ENCODE data around the gene NDUFS7. TPM values are rescaled to one million over a fixed set of nuclear protein-coding genes. Genes with fewer than 3 reads are reported as not detected.
A peak's percentile ranks its signal among the peaks of the same experiment; 100 is the strongest.

The NDUFS7 gene
- total RNA-seq, 1 experiment from 2014 or later, result 83.9 TPM

- H2BK12ac ChIP-seq (ENCODE audit: insufficient read length, low read depth, low read length), result no peak overlapping the region
- peaks cover 29 to 50% (median 41%) of the 10 kb centered on the region in 3 experiments for H3K36me3 Mint-ChIP-seq (ENCODE audit: insufficient read depth in 1 of 3, low read depth in 3 of 3)
- no peak overlapping the region for H3K27ac ChIP-seq (ENCODE audit: insufficient read length, low read depth, low read length)
- H3K27me3 Mint-ChIP-seq (ENCODE audit: low read depth), result peaks cover 12% of the 10 kb centered on the region
- H2BK120ac ChIP-seq (ENCODE audit: low read depth, low read length, poor library complexity, severe bottlenecking), result no peak overlapping the region
- H2AK5ac ChIP-seq (ENCODE audit: insufficient read length, low read length), result no peak overlapping the region
- peaks cover 0 to 22% of the 10 kb centered on the region in 2 experiments for H3K4me1 Mint-ChIP-seq
- WGBS (ENCODE audit: extremely low coverage, insufficient read length, low lambda C conversion rate), result no CpG with 5 or more reads among the region's 9 CpGs
- no peak overlapping the region for H3K9ac ChIP-seq (ENCODE audit: extremely low read depth, insufficient read length, low read length)
- peaks cover 11% of the 10 kb centered on the region; the same call in 1 of the 2 replicates for H3K79me2 ChIP-seq (ENCODE audit: insufficient read depth, low read length)
- H4K5ac ChIP-seq (ENCODE audit: insufficient read length, low read depth, low read length), result no peak overlapping the region
- H4K20me1 ChIP-seq (ENCODE audit: control insufficient read depth, insufficient read depth, insufficient read length), result no peaks in the 10 kb centered on the region
- no peak overlapping the region for H2AFZ ChIP-seq (ENCODE audit: low read length)
- H3K23me2 ChIP-seq (ENCODE audit: insufficient read length, low read depth, low read length, poor library complexity, severe bottlenecking), result peaks cover 5% of the 10 kb centered on the region
- no peak overlapping the region for H2BK15ac ChIP-seq (ENCODE audit: low read depth, low read length)
- H2BK20ac ChIP-seq (ENCODE audit: low read depth, low read length, poor library complexity, severe bottlenecking), result no peak overlapping the region
- peaks cover 12% of the 10 kb centered on the region for H3K79me1 ChIP-seq (ENCODE audit: insufficient read depth, low read depth, low read length, poor library complexity, severe bottlenecking)
- peak overlapping the region; percentile 96 to 98 for H3K4me3 Mint-ChIP-seq
- no peak overlapping the region for H3K56ac ChIP-seq (ENCODE audit: insufficient read length, low read depth, low read length)
- no peak overlapping the region for H2BK5ac ChIP-seq (ENCODE audit: insufficient read length, low read length)
- DNase-seq, result no peak
- H3T11ph ChIP-seq (ENCODE audit: low read length), result no peak overlapping the region
- H3K9me3 Mint-ChIP-seq, result no peaks in the 10 kb centered on the region
- H4K8ac ChIP-seq (replicated peaks; ENCODE audit: insufficient read length, low read depth, low read length), result no peak overlapping the region
- no peak overlapping the region for H4K91ac ChIP-seq (ENCODE audit: insufficient read length, low read depth, low read length)
- no peak overlapping the region for H3K4me2 ChIP-seq (ENCODE audit: insufficient read depth, insufficient read length, low read length)
- no peaks in the 10 kb centered on the region for H3K4me1 ChIP-seq (ENCODE audit: insufficient read depth, low read length)
- no peak overlapping the region for H3K4ac ChIP-seq (ENCODE audit: low read depth, low read length)
- no peaks in the 10 kb centered on the region for H3K9me3 ChIP-seq (ENCODE audit: control insufficient read depth, low read depth, low read length)
- no peaks in the 10 kb centered on the region for H3K27me3 ChIP-seq (ENCODE audit: insufficient read depth, low read length)
- TF ChIP-seq, protein P1, sequence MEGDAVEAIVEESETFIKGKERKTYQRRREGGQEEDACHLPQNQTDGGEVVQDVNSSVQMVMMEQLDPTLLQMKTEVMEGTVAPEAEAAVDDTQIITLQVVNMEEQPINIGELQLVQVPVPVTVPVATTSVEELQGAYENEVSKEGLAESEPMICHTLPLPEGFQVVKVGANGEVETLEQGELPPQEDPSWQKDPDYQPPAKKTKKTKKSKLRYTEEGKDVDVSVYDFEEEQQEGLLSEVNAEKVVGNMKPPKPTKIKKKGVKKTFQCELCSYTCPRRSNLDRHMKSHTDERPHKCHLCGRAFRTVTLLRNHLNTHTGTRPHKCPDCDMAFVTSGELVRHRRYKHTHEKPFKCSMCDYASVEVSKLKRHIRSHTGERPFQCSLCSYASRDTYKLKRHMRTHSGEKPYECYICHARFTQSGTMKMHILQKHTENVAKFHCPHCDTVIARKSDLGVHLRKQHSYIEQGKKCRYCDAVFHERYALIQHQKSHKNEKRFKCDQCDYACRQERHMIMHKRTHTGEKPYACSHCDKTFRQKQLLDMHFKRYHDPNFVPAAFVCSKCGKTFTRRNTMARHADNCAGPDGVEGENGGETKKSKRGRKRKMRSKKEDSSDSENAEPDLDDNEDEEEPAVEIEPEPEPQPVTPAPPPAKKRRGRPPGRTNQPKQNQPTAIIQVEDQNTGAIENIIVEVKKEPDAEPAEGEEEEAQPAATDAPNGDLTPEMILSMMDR (conservative IDR thresholded peaks at IDR 0.05), result no peak
- H3K18ac ChIP-seq (ENCODE audit: insufficient read length, low read depth, low read length), result no peak overlapping the region
- H3K23ac ChIP-seq (ENCODE audit: insufficient read length, low read depth, low read length), result no peak overlapping the region
- no peak overlapping the region; the same call in 1 of the 2 replicates for H3K14ac ChIP-seq (ENCODE audit: insufficient read depth, low read length)
- H3K27ac Mint-ChIP-seq, result peak overlapping the region in 1 of 3 experiments; percentile 92; a peak in 2 of 7 replicates
Measured at GRCh38 chr19:1441022-1441426, 57.3 kb downstream of the NDUFS7 start.
